HG03571 (cell line): ENCODE results near the gene MBNL2.
A peak's percentile ranks its signal among the peaks of the same experiment; 100 is the strongest.

Experiments
- ATAC-seq: cut with Tn5 transposase; IDR thresholded peaks from one replicate; pipeline ENCODE4 v1.9.1; 2021; ENCODE audit not compliant: unreplicated experiment

MBNL2 gene

GRCh38 chr13:97319113-97319720 is 97.1 kb downstream of the MBNL2 start:
- no peak for ATAC-seq

GRCh38 chr13:97321101-97321500 is 99.0 kb downstream of the MBNL2 start:
- no peak for ATAC-seq

- ATAC-seq, result no peak
Observed at GRCh38 chr13:97321616-97322321, 99.6 kb downstream of the MBNL2 start.

- no peak for ATAC-seq
Observed at GRCh38 chr13:97322740-97323342, 100.7 kb downstream of the MBNL2 start.

GRCh38 chr13:97324115-97324514 is 102.0 kb downstream of the MBNL2 start:
- ATAC-seq, result no peak

GRCh38 chr13:97325738-97326137 is 103.6 kb downstream of the MBNL2 start:
- ATAC-seq, result no peak

- ATAC-seq, result no peak
Observed at GRCh38 chr13:97327086-97327485, 105.0 kb downstream of the MBNL2 start.

GRCh38 chr13:97327506-97328221 is 105.5 kb downstream of the MBNL2 start:
- ATAC-seq, result no peak

GRCh38 chr13:97328222-97328790 is 106.2 kb downstream of the MBNL2 start:
- ATAC-seq, result no peak

GRCh38 chr13:97329331-97329730 is 107.2 kb downstream of the MBNL2 start:
- no peak for ATAC-seq

GRCh38 chr13:97330448-97330847 is 108.3 kb downstream of the MBNL2 start:
- ATAC-seq, result no peak

GRCh38 chr13:97332742-97333141 is 110.6 kb downstream of the MBNL2 start:
- no peak for ATAC-seq

GRCh38 chr13:97333983-97334382 is 111.8 kb downstream of the MBNL2 start:
- no peak for ATAC-seq

- no peak for ATAC-seq
Observed at GRCh38 chr13:97334690-97335089, 112.6 kb downstream of the MBNL2 start.

- ATAC-seq, result no peak
Observed at GRCh38 chr13:97335488-97336134, 113.5 kb downstream of the MBNL2 start.

- ATAC-seq, result no peak
Observed at GRCh38 chr13:97337985-97338499, 115.9 kb downstream of the MBNL2 start.

- ATAC-seq, result no peak
Observed at GRCh38 chr13:97338571-97338970, 116.4 kb downstream of the MBNL2 start.

- ATAC-seq, result no peak
Observed at GRCh38 chr13:97339019-97339987, 117.2 kb downstream of the MBNL2 start.

- peak; percentile 51 for ATAC-seq
Observed at GRCh38 chr13:97339988-97340749, 118.0 kb downstream of the MBNL2 start.
